ENCODE data around the gene SCN4A. TPM values are rescaled to one million over a fixed set of nuclear protein-coding genes. Genes with fewer than 3 reads are reported as not detected.
A peak's percentile ranks its signal among the peaks of the same experiment; 100 is the strongest.
"Not testable (repeated sequence)": the region's sequence is repeated elsewhere in the genome, so short reads cannot be mapped to it uniquely, and the experiment has no call there.

Gene SCN4A
- total RNA-seq, 2 donors from 2014 or later: 0.41 to 1.0 TPM

- DNase-seq: no peak
- intact Hi-C loops (cut with DNase I): loop anchor here (5.0 to 10.0 kb wide), 3 partner anchors 115 to 222 kb away; partner anchors contain the start of genes ERN1 (in 2 of the 2) and ICAM2 (in 1 of the 2)
- no peak for ATAC-seq
Measured at GRCh38 chr17:63910096-63910495, 62.6 kb downstream of the SCN4A start.

- intact Hi-C loops (cut with DNase I); DNase-seq; ATAC-seq: not testable (repeated sequence)
Measured at GRCh38 chr17:63909586-63909985, 63.1 kb downstream of the SCN4A start.

GRCh38 chr17:63907161-63907778 lies 65.4 kb downstream of the SCN4A start:
- DNase-seq; intact Hi-C loops (cut with DNase I): not testable (repeated sequence)
- peak; percentile 41 to 63 for ATAC-seq

DNA sequence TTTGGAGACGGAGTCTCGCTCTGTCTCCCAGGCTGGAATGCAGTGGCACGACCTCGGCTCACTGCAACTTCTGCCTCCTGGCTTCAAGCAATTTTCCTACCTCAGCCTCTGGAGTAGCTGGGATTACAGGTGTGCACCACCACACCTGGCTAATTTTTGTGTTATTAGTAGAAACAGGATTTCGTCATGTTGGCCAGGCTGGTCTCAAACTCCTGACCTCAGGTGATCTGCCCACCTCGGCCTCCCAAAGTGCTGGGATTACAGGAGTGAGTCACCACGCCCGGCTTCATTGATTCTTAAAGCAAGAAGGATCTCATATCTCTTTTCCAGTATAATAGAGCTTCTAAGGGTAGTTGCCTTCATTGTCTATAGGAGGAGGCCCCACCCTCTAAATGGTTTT lies 67.9 kb downstream of the SCN4A start:
- ATAC-seq; intact Hi-C loops (cut with DNase I); DNase-seq: not testable (repeated sequence)

DNA sequence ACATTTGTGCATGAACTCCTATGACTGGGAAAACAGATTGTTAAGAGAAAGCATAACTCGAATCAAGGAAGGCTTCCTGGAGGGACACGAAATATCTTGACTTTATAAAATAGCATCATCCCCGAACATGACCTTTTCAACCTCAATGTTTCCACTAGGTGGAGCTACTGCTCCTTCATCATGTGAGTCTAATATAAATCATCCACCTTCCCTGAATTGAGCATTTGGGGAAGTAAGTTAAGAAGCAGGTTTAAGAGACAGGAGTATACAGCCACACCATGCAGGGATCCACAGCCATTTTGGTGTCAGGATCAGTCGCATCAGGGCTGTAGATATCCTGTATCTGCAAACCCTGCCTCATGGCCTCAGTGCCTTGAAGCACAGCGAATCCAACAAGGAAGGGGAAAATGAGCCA lies 68.9 kb downstream of the SCN4A start:
- DNase-seq; intact Hi-C loops (cut with DNase I); ATAC-seq: not testable (repeated sequence)

- intact Hi-C loops (cut with DNase I): not testable (repeated sequence)
Measured at GRCh38 chr17:63901971-63902370, 70.7 kb downstream of the SCN4A start.

DNA sequence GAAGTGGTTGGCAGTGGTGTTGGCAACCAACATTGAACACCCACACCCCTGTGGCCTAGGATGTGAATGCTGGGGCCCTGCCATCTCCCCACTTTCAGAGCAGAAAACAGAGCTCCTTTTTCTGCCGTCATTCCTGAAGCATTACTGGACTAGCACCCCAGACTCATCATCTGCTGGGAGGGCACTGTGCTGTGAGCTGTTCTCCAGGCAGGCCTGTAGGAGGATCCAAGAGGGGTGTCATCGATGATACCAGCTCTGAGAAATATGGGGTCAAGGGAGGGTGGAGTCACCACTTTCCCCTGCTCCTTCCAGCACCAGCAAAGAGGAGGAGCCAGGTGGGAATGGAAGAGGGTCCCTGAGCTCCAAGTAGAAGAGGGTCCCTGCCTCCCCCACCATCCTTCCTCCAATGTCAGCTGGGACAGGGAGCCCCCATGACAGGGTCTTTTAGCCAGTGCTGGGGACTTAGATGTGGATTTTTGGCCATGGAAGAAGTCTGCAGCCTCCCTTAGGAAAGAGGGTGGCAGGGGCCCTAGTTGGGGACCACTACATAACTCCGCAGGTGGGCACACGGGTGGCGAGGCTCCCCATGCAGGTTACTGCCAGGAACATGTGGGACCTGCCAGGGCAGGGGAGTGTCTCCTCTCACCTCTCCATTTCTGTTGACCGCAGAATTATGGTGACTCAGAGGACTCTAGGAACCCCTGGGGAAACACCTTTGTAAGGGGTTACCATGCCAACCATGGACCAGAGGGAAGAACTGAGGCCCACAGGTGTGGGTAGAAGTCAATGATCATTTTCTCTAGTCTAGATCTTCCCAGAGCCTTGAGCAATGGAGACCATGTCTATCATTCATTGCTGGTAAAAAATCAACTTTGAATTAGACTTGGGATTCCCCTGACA lies 73.6 kb downstream of the SCN4A start:
- DNase-seq; intact Hi-C loops (cut with DNase I); ATAC-seq: not testable (repeated sequence)

More at GRCh38 chr17:63901971-63902370, 70.7 kb downstream of the SCN4A start:
- DNase-seq, ATAC-seq: not testable (repeated sequence)

GRCh38 chr17:63896524-63897354 lies 76.0 kb downstream of the SCN4A start, which contains the start of gene CSH1:
Gene CSH1 (minus strand): TSS chr17:63896574. CDS start chr17:63896511, 63 bp downstream.
- intact Hi-C loops (cut with DNase I); DNase-seq; ATAC-seq: not testable (repeated sequence)

GRCh38 chr17:63894821-63895220 lies 77.9 kb downstream of the SCN4A start:
- ATAC-seq; intact Hi-C loops (cut with DNase I); DNase-seq: not testable (repeated sequence)

DNA sequence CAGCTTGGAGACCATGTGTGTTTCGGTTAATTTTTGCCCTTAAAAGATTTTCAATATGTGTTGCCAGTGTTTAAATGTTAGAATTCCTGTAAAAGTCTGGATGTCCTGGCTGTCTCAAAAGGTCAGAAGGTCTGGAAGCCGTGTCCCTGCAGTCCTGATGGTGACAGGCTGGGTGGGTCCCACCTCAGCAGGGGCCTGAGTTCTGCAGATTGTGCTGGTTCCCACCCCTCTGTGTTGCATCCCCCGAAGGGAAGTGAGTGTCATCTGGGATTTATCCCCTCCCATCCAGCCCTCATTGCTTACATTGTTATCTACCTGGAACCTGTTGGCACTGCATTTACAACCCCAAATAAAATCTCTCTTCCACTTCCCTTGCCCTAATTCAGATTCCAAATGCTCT lies 78.7 kb downstream of the SCN4A start:
- intact Hi-C loops (cut with DNase I); DNase-seq; ATAC-seq: not testable (repeated sequence)

GRCh38 chr17:63892316-63893037 lies 80.2 kb downstream of the SCN4A start:
- ATAC-seq; intact Hi-C loops (cut with DNase I); DNase-seq: not testable (repeated sequence)

DNA sequence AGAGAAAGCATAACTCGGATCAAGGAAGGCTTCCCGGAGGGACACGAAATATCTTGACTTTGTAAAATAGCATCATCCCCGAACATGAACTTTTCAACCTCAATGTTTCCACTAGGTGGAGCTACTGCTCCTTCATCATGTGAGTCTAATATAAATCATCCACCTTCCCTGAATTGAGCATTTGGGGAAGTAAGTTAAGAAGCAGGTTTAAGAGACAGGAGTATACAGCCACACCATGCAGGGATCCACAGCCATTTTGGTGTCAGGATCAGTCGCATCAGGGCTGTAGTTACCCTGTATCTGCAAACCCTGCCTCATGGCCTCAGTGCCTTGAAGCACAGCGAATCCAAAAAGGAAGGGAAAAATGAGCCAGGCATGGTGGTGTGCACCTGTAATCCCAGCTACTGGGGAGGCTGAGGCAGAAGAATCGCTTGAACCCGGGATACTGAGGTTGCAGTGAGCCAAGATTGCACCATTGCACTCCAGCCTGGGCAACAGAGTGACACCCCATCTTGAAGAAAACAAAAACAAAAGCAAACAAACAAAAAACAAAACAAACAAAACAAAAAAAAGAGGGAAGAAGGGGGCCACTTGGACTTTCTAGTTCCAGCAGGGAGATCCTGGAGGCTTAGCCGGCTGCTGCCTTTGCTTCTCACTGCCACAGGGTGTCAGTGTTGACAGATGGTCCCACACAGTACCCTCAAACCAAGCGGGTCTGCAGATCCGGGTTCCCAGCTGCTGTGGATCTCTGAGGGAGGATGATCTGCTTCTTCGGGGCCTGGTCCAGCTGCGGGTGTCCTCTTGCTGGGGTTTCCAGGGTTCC lies 83.5 kb downstream of the SCN4A start:
- intact Hi-C loops (cut with DNase I); DNase-seq: not testable (repeated sequence)
- ATAC-seq: peak; percentile 78 to 84

Other genes with a start within 250 kb of the SCN4A start
- 10 to 100 TPM; 21.2 to 23.7 TPM for gene STRADA, start 231.1 kb downstream of the SCN4A start, total RNA-seq
- 100 to 1,000 TPM in 1 of 2 donors, 10 to 100 TPM in 1; 88.9 to 139 TPM for gene CCDC47, start 199.3 kb downstream of the SCN4A start, total RNA-seq
- gene DDX42, start 198.7 kb downstream of the SCN4A start, total RNA-seq: 10 to 100 TPM; 45.2 to 74.2 TPM
- 100 to 1,000 TPM; 122 to 143 TPM for gene PSMC5, start 145.5 kb downstream of the SCN4A start, total RNA-seq
- 10 to 100 TPM; 33.1 to 38.1 TPM for gene FTSJ3, start 145.3 kb downstream of the SCN4A start, total RNA-seq
- 10 to 100 TPM; 33.9 to 37.1 TPM for gene SMARCD2, start 130.2 kb downstream of the SCN4A start, total RNA-seq
- not detected for gene CSH2, start 99.2 kb downstream of the SCN4A start, total RNA-seq
- not detected for gene GH2, start 91.0 kb downstream of the SCN4A start, total RNA-seq
- not detected for gene CSH1, start 76.3 kb downstream of the SCN4A start, total RNA-seq
- gene CSHL1, start 61.7 kb downstream of the SCN4A start, total RNA-seq: not detected
- gene GH1, start 54.1 kb downstream of the SCN4A start, total RNA-seq: not detected
- gene CD79B, start 40.6 kb downstream of the SCN4A start, total RNA-seq: 1 to 10 TPM; 4.8 to 7.5 TPM
- gene PRR29, start 25.4 kb upstream of the SCN4A start, total RNA-seq: under 1 TPM; 0.24 to 0.35 TPM
- gene ICAM2, start 47.7 kb upstream of the SCN4A start, total RNA-seq: 10 to 100 TPM; 33.0 to 67.4 TPM
- 10 to 100 TPM; 11.4 to 15.4 TPM for gene ERN1, start 157.2 kb upstream of the SCN4A start, total RNA-seq